Measurements from ENCODE around the gene OR6J1.

DNA sequence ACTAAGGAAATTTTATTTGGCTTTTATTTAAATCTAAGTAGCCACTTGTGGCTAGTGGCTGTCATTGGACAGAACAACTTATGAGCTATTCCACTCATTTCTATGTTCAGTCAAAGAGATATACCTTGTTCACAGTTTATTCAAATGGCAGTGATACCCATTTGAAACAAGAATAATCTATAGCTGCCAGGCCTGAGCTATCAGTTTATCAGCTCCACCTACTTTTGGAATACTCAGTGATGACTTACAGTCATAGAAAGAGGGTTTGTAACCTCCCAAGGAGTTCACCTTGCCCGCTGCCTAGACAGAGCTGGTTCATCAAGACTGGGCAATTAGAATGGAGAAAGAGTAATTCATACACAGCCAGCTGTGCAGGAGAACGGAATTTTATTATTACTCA is 50.6 kb downstream of the OR6J1 start:
- no peak for TF ChIP-seq CTCF (IDR thresholded peaks at IDR 0.05)
- no peak for TF ChIP-seq POLR2A (IDR thresholded peaks at IDR 0.05)
